ENCODE measurements around the gene ZFYVE1. TPM values are rescaled to one million over a fixed set of nuclear protein-coding genes. Genes with fewer than 3 reads are reported as not detected.

Gene ZFYVE1
- total RNA-seq, 4 donors from 2014 or later = 9.7 to 17.6 (median 14.0) TPM

- Histone ChIP-seq H3K36me3 (peaks cover 13 to 64% (median 20%) of the 10 kb centered on the region in 3 donors), H3K27me3 (no peaks in the 10 kb centered on the region), H3K9me3 (no peaks in the 10 kb centered on the region), H3K4me3 (no peak overlapping the region), H3K4me1 (peaks cover 0 to 15% (median 0%) of the 10 kb centered on the region in 3 donors), H3K27ac (no peak overlapping the region)
- TF ChIP-seq CTCF (IDR thresholded peaks at IDR 0.05) = no peak
- no peak for TF ChIP-seq POLR2A (IDR thresholded peaks at IDR 0.05)
- DNase-seq = no peak
- intact Hi-C loops (cut with DNase I) = no loop called here
- 88 to 89% methylated on average over 2 of the region's 2 CpGs for WGBS, 2 donors
Observed at GRCh38 chr14:73000073-73000472, 26.8 kb downstream of the ZFYVE1 start.

GRCh38 chr14:72999316-72999715 is 27.6 kb downstream of the ZFYVE1 start:
- Histone ChIP-seq H3K36me3 (peaks cover 13 to 71% (median 20%) of the 10 kb centered on the region in 3 donors), H3K27ac (no peak overlapping the region), H3K9me3 (no peaks in the 10 kb centered on the region), H3K4me1 (peaks cover 0 to 15% (median 0%) of the 10 kb centered on the region in 3 donors), H3K27me3 (no peaks in the 10 kb centered on the region), H3K4me3 (no peak overlapping the region)
- no peak for DNase-seq
- no peak for TF ChIP-seq CTCF (IDR thresholded peaks at IDR 0.05)
- no peak for TF ChIP-seq POLR2A (IDR thresholded peaks at IDR 0.05)
- intact Hi-C loops (cut with DNase I) = no loop called here
- 100% methylated on average over 1 to 4 of the region's 4 CpGs for WGBS, 2 donors

GRCh38 chr14:72998252-72998903 is 28.5 kb downstream of the ZFYVE1 start:
- Histone ChIP-seq H3K4me3 (no peak overlapping the region), H3K9me3 (no peaks in the 10 kb centered on the region), H3K4me1 (peaks cover 0 to 14% (median 0%) of the 10 kb centered on the region in 3 donors), H3K27me3 (no peaks in the 10 kb centered on the region), H3K27ac (no peak overlapping the region), H3K36me3 (peaks cover 13 to 70% (median 20%) of the 10 kb centered on the region in 3 donors)
- intact Hi-C loops (cut with DNase I) = no loop called here
- 90 to 92% methylated on average over 2 of the region's 2 CpGs for WGBS, 2 donors
- no peak for DNase-seq
- TF ChIP-seq CTCF (IDR thresholded peaks at IDR 0.05) (no peak), POLR2A (IDR thresholded peaks at IDR 0.05) (no peak)

- Histone ChIP-seq H3K27me3 (no peaks in the 10 kb centered on the region), H3K9me3 (no peaks in the 10 kb centered on the region), H3K4me3 (no peak overlapping the region), H3K36me3 (peaks cover 20 to 82% (median 28%) of the 10 kb centered on the region in 3 donors), H3K4me1 (no peaks in the 10 kb centered on the region), H3K27ac (no peak overlapping the region)
- no peak for DNase-seq
- WGBS, 2 donors = 82 to 83% methylated on average over 6 of the region's 6 CpGs
- intact Hi-C loops (cut with DNase I) = no loop called here
- TF ChIP-seq CTCF (IDR thresholded peaks at IDR 0.05) (no peak), POLR2A (IDR thresholded peaks at IDR 0.05) (no peak)
Observed at GRCh38 chr14:72996916-72997315, 30.0 kb downstream of the ZFYVE1 start.

GRCh38 chr14:72990171-72990570 is 36.7 kb downstream of the ZFYVE1 start:
- Histone ChIP-seq H3K36me3 (peaks cover 6 to 96% (median 9%) of the 10 kb centered on the region in 3 donors), H3K4me1 (no peaks in the 10 kb centered on the region), H3K27ac (no peak overlapping the region), H3K27me3 (no peaks in the 10 kb centered on the region), H3K4me3 (no peak overlapping the region), H3K9me3 (no peaks in the 10 kb centered on the region)
- no peak for DNase-seq
- TF ChIP-seq CTCF (IDR thresholded peaks at IDR 0.05) (no peak), POLR2A (IDR thresholded peaks at IDR 0.05) (no peak)
- 95 to 96% methylated on average over 8 of the region's 8 CpGs for WGBS, 2 donors
- intact Hi-C loops (cut with DNase I) = no loop called here
